Measurements from ENCODE around the gene TLE1. TPM values are rescaled to one million over a fixed set of nuclear protein-coding genes. Genes with fewer than 3 reads are reported as not detected.
"Not testable (repeated sequence)": the region's sequence is repeated elsewhere in the genome, so short reads cannot be mapped to it uniquely, and the experiment has no call there.

Gene TLE1
- total and polyA plus RNA-seq, 2 of the 4 experiments (the other 2 are of a cell fraction), result 36.0 to 51.0 TPM

DNA sequence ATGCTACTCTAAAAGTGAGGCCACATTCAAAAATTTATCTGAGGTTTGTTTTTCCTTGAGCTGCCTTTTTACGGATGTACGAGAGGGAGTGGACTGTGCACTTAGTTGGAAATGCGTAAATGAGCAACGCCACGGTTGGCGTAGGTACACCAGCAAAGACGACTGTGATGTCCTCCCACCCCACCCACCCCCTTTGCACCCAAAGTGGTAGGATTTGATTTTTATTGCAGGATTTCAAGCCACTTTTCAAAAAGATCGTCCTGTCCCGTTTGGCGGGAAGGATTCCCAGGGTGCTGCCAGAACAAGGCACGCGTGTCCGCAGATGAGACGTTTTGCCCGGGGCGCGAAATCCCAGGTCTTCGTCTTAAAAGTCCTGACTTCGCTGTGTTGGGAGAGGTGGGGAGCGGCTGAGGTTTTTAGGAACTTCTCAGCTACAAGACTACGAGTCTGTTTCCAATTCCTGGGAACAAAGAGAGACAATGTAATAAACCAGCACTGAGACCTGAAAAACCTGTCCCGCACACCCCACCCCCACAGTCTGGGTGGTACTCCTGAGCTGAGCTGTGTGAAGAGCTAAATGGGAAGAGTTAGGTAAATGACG, 1.0 kb upstream of the TLE1 start:
- no TSS peak for BruUV-seq (replicated peaks)
- intact Hi-C loops (cut with micrococcal nuclease), result loop anchor here (1.0 to 10.0 kb wide), 2 partner anchors 584 to 916 kb away; no protein-coding TSS in a partner anchor
- no peaks in the 10 kb centered on the region for H3K27me3 ChIP-seq (ENCODE audit: control insufficient read depth, insufficient read depth, low read length)
- peaks cover 12 to 16% of the 10 kb centered on the region in 2 experiments for H3K79me1 ChIP-seq (ENCODE audit: low read depth in 1 of 2, low read length in 2 of 2)
- in situ Hi-C loops (cut with MboI; ENCODE audit: low sequenced_read_pairs), result loop anchor here (10.0 kb wide), 1 partner anchor 914 kb away; no protein-coding TSS in a partner anchor
- H3K4me1 ChIP-seq (ENCODE audit: control insufficient read depth, insufficient read depth, low read length), result peaks cover 12% of the 10 kb centered on the region
- WGBS, 2 experiments (ENCODE audit: extremely low coverage in 2 of 2, insufficient read length in 1 of 2), result 5% methylated on average over 10 of the region's 23 CpGs; no CpG with 5 or more reads in 1 of the 2 experiments
- no peaks in the 10 kb centered on the region for H3K36me3 ChIP-seq (ENCODE audit: control insufficient read depth, insufficient read depth, low read length)
- peak overlapping the region; percentile 57 for H3K4me3 ChIP-seq (ENCODE audit: insufficient read depth, low read depth, low read length)
- H3K4ac ChIP-seq (ENCODE audit: low read depth, low read length), result peak overlapping the region; percentile 49
- 0 out of 2 replicates have a peak, but pooled peaks cover 3% of the 10 kb centered on the region for H3K9me1 ChIP-seq (ENCODE audit: insufficient read depth, low read length)
- H4K5ac ChIP-seq (ENCODE audit: low read depth, low read length), result peak overlapping the region; percentile 50
- H3K27ac ChIP-seq (ENCODE audit: insufficient read depth, low read length), result peak overlapping the region; percentile 45
- H2AFZ ChIP-seq (replicated peaks; ENCODE audit: low read length, poor library complexity), result peak overlapping the region; percentile 69
- peak overlapping the region; percentile 82; the same call in 1 of the 2 replicates for H3K56ac ChIP-seq (ENCODE audit: extremely low read depth, insufficient read depth, low read length)
- no peaks in the 10 kb centered on the region for H3K9me3 ChIP-seq (ENCODE audit: control insufficient read depth, insufficient read depth, low read length)
- peak overlapping the region; percentile 78 for H3K9ac ChIP-seq (ENCODE audit: low read depth, low read length)
- H2AK9ac ChIP-seq (replicated peaks; ENCODE audit: low read depth, low read length, poor library complexity), result no peak overlapping the region
- peak overlapping the region; percentile 69 for H2BK120ac ChIP-seq (ENCODE audit: low read depth, low read length)
- peak overlapping the region; percentile 27; the same call in 1 of the 2 replicates for H2BK20ac ChIP-seq (ENCODE audit: low read depth, low read length)
- peak; percentile 27 for DNase-seq
- H3K23ac ChIP-seq (ENCODE audit: low read depth, low read length), result peak overlapping the region; percentile 61
- H2BK5ac ChIP-seq (ENCODE audit: low read depth, low read length, poor library complexity, severe bottlenecking), result peak overlapping the region; percentile 52
- peak overlapping the region; percentile 59; the same call in 1 of the 2 replicates for H2AK5ac ChIP-seq (ENCODE audit: low read depth, low read length)
- H4K8ac ChIP-seq (ENCODE audit: low read depth in 2 of 2, low read length in 2 of 2), result peak overlapping the region; percentile 44 to 58; a peak in 2 of 4 replicates
- H4K91ac ChIP-seq (ENCODE audit: insufficient read depth, low read depth, low read length), result 0 out of 2 replicates have a peak overlapping the region, but pooled peaks have one; percentile 2
- POLR2A ChIA-PET (ENCODE audit: unreplicated experiment), result no interaction called here
- ATAC-seq (ENCODE audit: low read depth), result no peak
- H3K4me2 ChIP-seq (ENCODE audit: low read depth, low read length), result peak overlapping the region; percentile 73
- TF ChIP-seq RCOR1 (IDR thresholded peaks at IDR 0.05; ENCODE audit: insufficient replicate concordance, low read length), result no peak
- no peak for TF ChIP-seq CEBPB (IDR thresholded peaks at IDR 0.05; ENCODE audit: low read depth, low read length)
- TF ChIP-seq RAD21 (IDR thresholded peaks at IDR 0.05; ENCODE audit: low read length), result no peak
- no peak for TF ChIP-seq MAZ (IDR thresholded peaks at IDR 0.05; ENCODE audit: borderline replicate concordance, low read depth, low read length)
- TF ChIP-seq, protein P1, sequence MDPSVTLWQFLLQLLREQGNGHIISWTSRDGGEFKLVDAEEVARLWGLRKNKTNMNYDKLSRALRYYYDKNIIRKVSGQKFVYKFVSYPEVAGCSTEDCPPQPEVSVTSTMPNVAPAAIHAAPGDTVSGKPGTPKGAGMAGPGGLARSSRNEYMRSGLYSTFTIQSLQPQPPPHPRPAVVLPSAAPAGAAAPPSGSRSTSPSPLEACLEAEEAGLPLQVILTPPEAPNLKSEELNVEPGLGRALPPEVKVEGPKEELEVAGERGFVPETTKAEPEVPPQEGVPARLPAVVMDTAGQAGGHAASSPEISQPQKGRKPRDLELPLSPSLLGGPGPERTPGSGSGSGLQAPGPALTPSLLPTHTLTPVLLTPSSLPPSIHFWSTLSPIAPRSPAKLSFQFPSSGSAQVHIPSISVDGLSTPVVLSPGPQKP (IDR thresholded peaks at IDR 0.05; ENCODE audit: borderline replicate concordance, low read depth, low read length), result no peak
- peaks cover 14% of the 10 kb centered on the region; the same call in 1 of the 2 replicates for H4K20me1 ChIP-seq (ENCODE audit: insufficient read depth, low read length)
- CTCF ChIA-PET, result interaction anchor here (1.6 kb wide), 1 partner anchor 916 kb away, joined by 4 read pairs; no protein-coding TSS in a partner anchor
- peak overlapping the region; percentile 42 for H3K18ac ChIP-seq (ENCODE audit: low read depth, low read length)
- dilution Hi-C loops (cut with HindIII; ENCODE audit: low sequenced_read_pairs, unreplicated experiment), result no loop called here
- H2BK15ac ChIP-seq (ENCODE audit: low read depth, low read length), result peak overlapping the region; percentile 27; the same call in 1 of the 3 replicates
- H3K14ac ChIP-seq (replicated peaks; ENCODE audit: low read depth, low read length), result peak overlapping the region; percentile 60

DNA sequence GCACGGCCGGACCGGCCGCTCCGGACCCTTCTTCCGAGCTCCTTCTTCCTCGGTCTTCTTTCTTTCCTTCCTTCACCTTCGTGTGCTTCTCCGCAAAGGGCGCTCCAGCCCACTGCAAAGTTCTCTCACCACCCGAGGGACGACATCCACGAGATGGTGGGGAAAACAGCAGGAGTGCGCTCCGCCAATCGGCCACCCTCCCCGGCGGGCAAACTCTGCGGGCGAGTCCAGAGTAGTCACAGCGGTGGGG, 329 bp downstream of the TLE1 start:
- intact Hi-C loops (cut with micrococcal nuclease) (loop anchor here (5.0 to 10.0 kb wide), 11 partner anchors 77 to 1512 kb away; no protein-coding TSS in a partner anchor), in situ Hi-C loops (cut with MboI; ENCODE audit: low sequenced_read_pairs) (loop anchor here (10.0 kb wide), 1 partner anchor 194 kb away; no protein-coding TSS in a partner anchor)
- peak; percentile 12 for ATAC-seq (ENCODE audit: low read depth)
- H3K4me1 ChIP-seq (ENCODE audit: control insufficient read depth, insufficient read depth, low read length); H3K14ac ChIP-seq (replicated peaks; ENCODE audit: low read depth, low read length); H3K23ac ChIP-seq (ENCODE audit: low read depth, low read length); H3K56ac ChIP-seq (ENCODE audit: extremely low read depth, insufficient read depth, low read length); H3K9me1 ChIP-seq (ENCODE audit: insufficient read depth, low read length); H3K9me3 ChIP-seq (ENCODE audit: control insufficient read depth, insufficient read depth, low read length); dilution Hi-C loops (cut with HindIII; ENCODE audit: low sequenced_read_pairs, unreplicated experiment); H3K27me3 ChIP-seq (ENCODE audit: control insufficient read depth, insufficient read depth, low read length); H4K8ac ChIP-seq (ENCODE audit: low read depth in 2 of 2, low read length in 2 of 2); H2AK9ac ChIP-seq (replicated peaks; ENCODE audit: low read depth, low read length, poor library complexity); H3K36me3 ChIP-seq (ENCODE audit: control insufficient read depth, insufficient read depth, low read length); POLR2A ChIA-PET (ENCODE audit: unreplicated experiment); DNase-seq; BruUV-seq (replicated peaks); H4K5ac ChIP-seq (ENCODE audit: low read depth, low read length); H2BK20ac ChIP-seq (ENCODE audit: low read depth, low read length); H2BK15ac ChIP-seq (ENCODE audit: low read depth, low read length); H2AK5ac ChIP-seq (ENCODE audit: low read depth, low read length): not testable (repeated sequence)
- Histone ChIP-seq H3K27ac (ENCODE audit: insufficient read depth, low read length) (peak overlapping the region; percentile 87), H2AFZ (replicated peaks; ENCODE audit: low read length, poor library complexity) (peak overlapping the region; percentile 82), H3K4ac (ENCODE audit: low read depth, low read length) (peak overlapping the region; percentile 19; the same call in 1 of the 2 replicates), H3K9ac (ENCODE audit: low read depth, low read length) (peak overlapping the region; percentile 78), H3K79me1 (ENCODE audit: low read depth in 1 of 2, low read length in 2 of 2) (peaks cover 17 to 19% of the 10 kb centered on the region in 2 experiments), H4K91ac (ENCODE audit: insufficient read depth, low read depth, low read length) (peak overlapping the region; percentile 9; the same call in 1 of the 2 replicates), H3K4me3 (ENCODE audit: insufficient read depth, low read depth, low read length) (peak overlapping the region; percentile 98), H3K4me2 (ENCODE audit: low read depth, low read length) (peak overlapping the region; percentile 62; the same call in 1 of the 2 replicates), H3K18ac (ENCODE audit: low read depth, low read length) (peak overlapping the region; percentile 72), H2BK120ac (ENCODE audit: low read depth, low read length) (peak overlapping the region; percentile 24; the same call in 1 of the 2 replicates), H4K20me1 (ENCODE audit: insufficient read depth, low read length) (peaks cover 15% of the 10 kb centered on the region; the same call in 1 of the 2 replicates), H2BK5ac (ENCODE audit: low read depth, low read length, poor library complexity, severe bottlenecking) (peak overlapping the region; percentile 75)
- WGBS, 2 experiments (ENCODE audit: extremely low coverage in 2 of 2, insufficient read length in 1 of 2), result 0% methylated on average over 2 of the region's 21 CpGs; no CpG with 5 or more reads in 1 of the 2 experiments
- CTCF ChIA-PET, result interaction anchor here (0.5 kb wide), 1 partner anchor 478 kb away, joined by 3 read pairs; no protein-coding TSS in a partner anchor

Measured in IMR-90 (cell line).